ENCODE data around the gene OSCP1.

The OSCP1 gene

GRCh38 chr1:36472656-36473055 lies 22.4 kb upstream of the OSCP1 start:
- DNase-seq (ENCODE audit: low spot score): no peak

- DNase-seq (ENCODE audit: low spot score): no peak
Observed at GRCh38 chr1:36471830-36472641, 21.8 kb upstream of the OSCP1 start.

GRCh38 chr1:36469163-36469562 lies 18.9 kb upstream of the OSCP1 start:
- DNase-seq (ENCODE audit: low spot score): no peak

GRCh38 chr1:36467700-36468455 lies 17.6 kb upstream of the OSCP1 start:
- DNase-seq (ENCODE audit: low spot score): no peak

GRCh38 chr1:36467027-36467410 lies 16.8 kb upstream of the OSCP1 start:
- DNase-seq (ENCODE audit: low spot score): no peak

GRCh38 chr1:36466370-36467026 lies 16.2 kb upstream of the OSCP1 start:
- DNase-seq (ENCODE audit: low spot score): no peak

GRCh38 chr1:36465731-36466369 lies 15.6 kb upstream of the OSCP1 start:
- DNase-seq (ENCODE audit: low spot score): no peak

GRCh38 chr1:36464605-36465393 lies 14.5 kb upstream of the OSCP1 start:
- no peak for DNase-seq (ENCODE audit: low spot score)

GRCh38 chr1:36463803-36464604 lies 13.8 kb upstream of the OSCP1 start, which contains the start of gene MRPS15:
Gene MRPS15, minus strand, starts transcription at chr1:36464384. Its CDS starts 109 bp downstream, at chr1:36464275.
- peak; percentile 95 for DNase-seq (ENCODE audit: low spot score)

- DNase-seq (ENCODE audit: low spot score): no peak
Observed at GRCh38 chr1:36463463-36463802, 13.2 kb upstream of the OSCP1 start.

GRCh38 chr1:36458910-36459309 lies 8.7 kb upstream of the OSCP1 start:
- no peak for DNase-seq (ENCODE audit: low spot score)

GRCh38 chr1:36457691-36458090 lies 7.4 kb upstream of the OSCP1 start:
- DNase-seq (ENCODE audit: low spot score): no peak

GRCh38 chr1:36456391-36456928 lies 6.2 kb upstream of the OSCP1 start:
- no peak for DNase-seq (ENCODE audit: low spot score)

- DNase-seq (ENCODE audit: low spot score): no peak
Observed at GRCh38 chr1:36455386-36455785, 5.1 kb upstream of the OSCP1 start.

GRCh38 chr1:36453600-36454388 lies 3.5 kb upstream of the OSCP1 start:
- DNase-seq (ENCODE audit: low spot score): no peak

GRCh38 chr1:36453051-36453450 lies 2.8 kb upstream of the OSCP1 start:
- no peak for DNase-seq (ENCODE audit: low spot score)

- peak; percentile 40 for DNase-seq (ENCODE audit: low spot score)
Observed at GRCh38 chr1:36450919-36451305, 661 bp upstream of the OSCP1 start.

GRCh38 chr1:36448530-36449056 lies 1.7 kb downstream of the OSCP1 start:
- DNase-seq (ENCODE audit: low spot score): no peak

GRCh38 chr1:36447450-36447849 lies 2.8 kb downstream of the OSCP1 start:
- no peak for DNase-seq (ENCODE audit: low spot score)

All from D341Med (cell line).